Upper lobe of left lung (tissue), 6 donors: ENCODE data around the gene PRKG1. TPM values are rescaled to one million over a fixed set of nuclear protein-coding genes. Genes with fewer than 3 reads are reported as not detected.
"Not testable (repeated sequence)": the region's sequence is repeated elsewhere in the genome, so short reads cannot be mapped to it uniquely, and the experiment has no call there.

Source experiments
- ATAC-seq, 2 donors: fragments of 200-7000 bp; cut with Tn5 transposase; one replicate each; pipeline ENCODE4 v1.9.1; 2022; ENCODE audit warnings: mild to moderate bottlenecking in 2 of 2, moderate library complexity in 2 of 2; ENCODE audit not compliant: low FRiP score in 2 of 2
- DNase-seq, 2 donors: peaks; one replicate each; pipeline ENCODE4 v3.0.0-alpha.2; 2019 to 2020
- H3K27ac ChIP-seq, 4 donors: fragments of 200-600 bp; sonication (generic); one replicate each; pipeline ENCODE4 v1.5.1; 2016 to 2019
- H3K27me3 ChIP-seq, 4 donors: fragments of 200-600 bp; sonication (generic); one replicate each; pipeline ENCODE4 v1.5.1; 2017 to 2019
- H3K36me3 ChIP-seq, 4 donors: fragments of 200-600 bp; sonication (generic); one replicate each; pipeline ENCODE4 v1.5.1; 2016 to 2019
- H3K4me1 ChIP-seq, 4 donors: fragments of 200-600 bp; sonication (generic); one replicate each; pipeline ENCODE4 v1.5.1; 2018 to 2019
- H3K4me3 ChIP-seq, 4 donors: fragments of 200-600 bp; sonication (generic); one replicate each; pipeline ENCODE4 v1.5.1; 2017 to 2019; ENCODE audit warnings: mild to moderate bottlenecking in 2 of 4, moderate library complexity in 1 of 4
- H3K9me3 ChIP-seq, 4 donors: fragments of 200-600 bp; sonication (generic); one replicate each; pipeline ENCODE4 v1.5.1; 2018 to 2019
- CTCF ChIP-seq, 6 experiments: fragments of 450-650 bp in 4 of 6; fragments of 200-600 bp in 2 of 6; sonication (generic) in 2 of 6; IDR thresholded peaks; one replicate each; pipeline ENCODE4 v1.5.1; 2016 to 2019; ENCODE audit warnings: antibody characterized with exemption in 6 of 6
- EP300 ChIP-seq, 4 donors: sonication (generic); formaldehyde crosslinking; IDR thresholded peaks; one replicate each; pipeline ENCODE4 v1.5.1; 2017; ENCODE audit warnings: antibody characterized with exemption in 4 of 4, control low read depth in 2 of 4
- POLR2A ChIP-seq, 4 donors: fragments of 450-650 bp; IDR thresholded peaks; one replicate each; pipeline ENCODE4 v1.5.1; 2016 to 2017; ENCODE audit warnings: antibody characterized with exemption in 4 of 4, mild to moderate bottlenecking in 2 of 4
- POLR2AphosphoS5 ChIP-seq, 2 donors: sonication (generic); formaldehyde crosslinking; IDR thresholded peaks; one replicate each; pipeline ENCODE4 v1.5.1; 2017; ENCODE audit warnings: antibody characterized with exemption in 2 of 2
- WGBS, 2 donors: methylation state at CpG; one replicate each; pipeline ENCODE4 v1.1.5; 2017 to 2018; 5-methylcytosine and 5-hydroxymethylcytosine counted together
- total RNA-seq, 6 donors: library from RNA; depleted of rRNA in 4 of 6; stranded (reverse); fragments of >200 nt in 4 of 6; gene quantifications; one replicate each; pipeline versions ENCODE4 v1.1.0 to v1.2.1, GENCODE V29; 2016 to 2021
- donor health status: DM: no; HTN: no; CAD: no; lungs with moderate emphysema.
- donor health status: DM: no; HTN: yes; CAD: no; lungs with severe emphysema.

Gene PRKG1
- total RNA-seq, 6 donors from 2014 or later: 12.9 to 43.0 (median 25.0) TPM

- H3K27me3 ChIP-seq: no peaks in the 10 kb centered on the region
- H3K27ac ChIP-seq: no peak overlapping the region
- H3K36me3 ChIP-seq: no peaks in the 10 kb centered on the region
- no peaks in the 10 kb centered on the region for H3K4me1 ChIP-seq
- DNase-seq (no peak), ATAC-seq (no peak)
- H3K4me3 ChIP-seq: no peak overlapping the region
- no peak for TF ChIP-seq EP300 (IDR thresholded peaks at IDR 0.05)
- no peak for TF ChIP-seq POLR2A (IDR thresholded peaks at IDR 0.05)
- no peak for TF ChIP-seq POLR2AphosphoS5 (IDR thresholded peaks at IDR 0.05)
- TF ChIP-seq CTCF (IDR thresholded peaks at IDR 0.05): no peak
- 85 to 90% methylated on average over 1 of the region's 1 CpG for WGBS, 2 donors
- no peaks in the 10 kb centered on the region for H3K9me3 ChIP-seq
These were observed 307.9 kb downstream of the PRKG1 start for GRCh38 chr10:51382181-51382580.

GRCh38 chr10:51384971-51385370 lies 310.7 kb downstream of the PRKG1 start:
- ATAC-seq (no peak), DNase-seq (no peak)
- no peak for TF ChIP-seq CTCF (IDR thresholded peaks at IDR 0.05)
- TF ChIP-seq EP300 (IDR thresholded peaks at IDR 0.05): no peak
- TF ChIP-seq POLR2A (IDR thresholded peaks at IDR 0.05): no peak
- no peak for TF ChIP-seq POLR2AphosphoS5 (IDR thresholded peaks at IDR 0.05)
- no peaks in the 10 kb centered on the region for H3K36me3 ChIP-seq
- 82 to 83% methylated on average over 3 of the region's 3 CpGs for WGBS, 2 donors
- no peaks in the 10 kb centered on the region for H3K27me3 ChIP-seq
- no peak overlapping the region for H3K4me3 ChIP-seq
- H3K27ac ChIP-seq: no peak overlapping the region
- no peaks in the 10 kb centered on the region for H3K9me3 ChIP-seq
- H3K4me1 ChIP-seq: peaks cover 0 to 4% (median 0%) of the 10 kb centered on the region in 4 donors

GRCh38 chr10:51386248-51386885 lies 312.1 kb downstream of the PRKG1 start:
- Histone ChIP-seq H3K36me3 (no peaks in the 10 kb centered on the region), H3K4me3 (no peak overlapping the region), H3K4me1 (peaks cover 0 to 4% (median 0%) of the 10 kb centered on the region in 4 donors), H3K27me3 (no peaks in the 10 kb centered on the region), H3K27ac (no peak overlapping the region), H3K9me3 (no peaks in the 10 kb centered on the region)
- ATAC-seq: no peak
- WGBS, 2 donors: 67 to 71% methylated on average over 3 of the region's 3 CpGs
- no peak for TF ChIP-seq EP300 (IDR thresholded peaks at IDR 0.05)
- TF ChIP-seq CTCF (IDR thresholded peaks at IDR 0.05): no peak
- no peak for TF ChIP-seq POLR2A (IDR thresholded peaks at IDR 0.05)
- no peak for TF ChIP-seq POLR2AphosphoS5 (IDR thresholded peaks at IDR 0.05)
- DNase-seq: no peak

DNA sequence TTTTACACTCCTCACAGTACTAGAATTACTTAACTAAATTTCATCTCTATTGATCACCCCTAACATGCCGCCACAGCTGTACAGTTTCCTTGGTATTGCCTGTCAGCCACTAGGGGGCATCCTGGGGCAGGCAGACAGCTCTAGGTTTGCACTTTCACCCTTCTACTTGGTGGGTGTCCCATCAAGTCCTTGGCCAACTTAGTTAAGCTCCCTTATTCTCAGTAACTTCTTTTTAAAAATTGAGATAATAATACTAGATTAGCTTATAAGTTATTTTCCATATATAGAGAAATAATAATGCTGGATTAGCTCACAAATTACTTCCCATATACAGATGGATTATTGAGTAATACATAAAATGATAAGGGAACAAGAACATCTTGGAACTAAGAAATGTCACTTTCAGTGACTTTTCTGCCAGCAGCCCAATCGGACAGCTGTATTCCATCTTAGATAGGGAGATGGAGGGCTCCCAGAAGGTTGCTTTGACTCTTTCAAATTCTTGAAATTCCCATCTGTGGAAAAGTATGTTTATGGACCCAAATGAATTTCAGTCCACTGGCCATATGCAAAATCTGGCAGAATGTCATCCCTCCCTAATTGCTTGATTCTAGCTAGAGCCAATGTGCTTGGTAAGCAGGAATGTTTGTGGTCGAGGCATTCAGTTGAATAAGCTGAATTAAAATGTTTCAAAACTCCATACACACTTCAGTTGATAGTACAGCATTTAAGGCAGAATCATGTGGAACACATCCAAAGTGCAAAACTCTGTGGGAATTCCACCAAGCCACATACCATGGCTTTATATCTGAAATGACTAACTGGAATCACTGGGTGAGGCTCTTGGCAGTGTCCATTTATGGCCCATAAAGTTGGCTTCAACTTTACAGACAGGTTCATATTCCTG lies 315.4 kb downstream of the PRKG1 start:
- H3K36me3 ChIP-seq: no peaks in the 10 kb centered on the region
- no peaks in the 10 kb centered on the region for H3K9me3 ChIP-seq
- 78 to 80% methylated on average over 3 of the region's 3 CpGs for WGBS, 2 donors
- peaks cover 0 to 4% (median 0%) of the 10 kb centered on the region in 4 donors for H3K4me1 ChIP-seq
- no peaks in the 10 kb centered on the region for H3K27me3 ChIP-seq
- no peak overlapping the region for H3K27ac ChIP-seq
- ATAC-seq: peak in 1 of 2 donors; percentile 58
- H3K4me3 ChIP-seq: no peak overlapping the region
- no peak for TF ChIP-seq EP300 (IDR thresholded peaks at IDR 0.05)
- TF ChIP-seq POLR2AphosphoS5 (IDR thresholded peaks at IDR 0.05): peak in 1 of 2 donors; percentile 49
- TF ChIP-seq CTCF (IDR thresholded peaks at IDR 0.05): peak; percentile 26 to 71 (median 47)
- DNase-seq: peak in 1 of 2 donors; percentile 24

DNA sequence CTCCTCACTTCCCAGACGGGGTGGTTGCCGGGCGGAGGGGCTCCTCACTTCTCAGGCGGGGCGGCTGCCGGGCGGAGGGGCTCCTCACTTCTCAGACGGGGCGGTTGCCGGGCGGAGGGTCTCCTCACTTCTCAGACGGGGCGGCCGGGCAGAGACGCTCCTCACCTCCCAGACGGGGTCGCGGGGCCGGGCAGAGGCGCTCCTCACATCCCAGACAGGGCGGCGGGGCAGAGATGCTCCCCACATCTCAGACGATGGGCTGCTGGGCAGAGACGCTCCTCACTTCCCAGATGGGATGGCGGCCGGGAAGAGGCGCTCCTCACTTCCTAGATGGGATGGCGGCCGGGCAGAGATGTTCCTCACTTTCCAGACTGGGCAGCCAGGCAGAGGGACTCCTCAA lies 318.7 kb downstream of the PRKG1 start:
- peak in 1 of 2 donors; percentile 60 for DNase-seq
- not testable (repeated sequence) for H3K9me3 ChIP-seq, H3K4me1 ChIP-seq, H3K4me3 ChIP-seq, H3K27me3 ChIP-seq, ATAC-seq, H3K27ac ChIP-seq, H3K36me3 ChIP-seq
- WGBS, 2 donors: 98% methylated on average over 9 to 27 of the region's 29 CpGs
